ENCODE data around the gene MYH7B.

Gene MYH7B

DNA sequence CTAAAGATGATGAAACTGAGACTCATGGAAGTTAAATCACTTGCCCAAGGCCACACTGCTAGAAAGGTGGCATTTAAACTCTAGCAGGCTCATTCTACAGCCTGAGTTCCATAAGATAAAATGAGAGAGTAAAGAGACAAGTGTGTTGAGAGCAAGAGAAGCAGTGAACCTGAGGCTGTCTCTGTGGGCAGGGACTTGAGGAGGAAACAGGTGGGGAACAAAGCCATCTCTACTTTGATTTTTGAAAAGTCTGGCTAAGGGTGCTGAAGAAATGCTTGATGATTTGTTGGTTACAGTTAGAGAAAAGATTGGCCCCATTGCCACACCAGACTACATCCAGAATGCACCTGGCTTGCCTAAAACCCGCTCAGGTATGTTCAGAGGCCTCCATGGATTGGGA is 29.1 kb upstream of the MYH7B start:
- Histone ChIP-seq H3K27ac (no peak overlapping the region), H3K27me3 (ENCODE audit: insufficient read depth, low read depth, severe bottlenecking) (no peaks in the 10 kb centered on the region), H3K36me3 (peaks cover 26% of the 10 kb centered on the region), H3K9me3 (ENCODE audit: severe bottlenecking) (no peaks in the 10 kb centered on the region), H3K4me3 (ENCODE audit: low read depth, low read length) (no peak overlapping the region)
- DNase-seq, result no peak
- TF ChIP-seq, protein P1, sequence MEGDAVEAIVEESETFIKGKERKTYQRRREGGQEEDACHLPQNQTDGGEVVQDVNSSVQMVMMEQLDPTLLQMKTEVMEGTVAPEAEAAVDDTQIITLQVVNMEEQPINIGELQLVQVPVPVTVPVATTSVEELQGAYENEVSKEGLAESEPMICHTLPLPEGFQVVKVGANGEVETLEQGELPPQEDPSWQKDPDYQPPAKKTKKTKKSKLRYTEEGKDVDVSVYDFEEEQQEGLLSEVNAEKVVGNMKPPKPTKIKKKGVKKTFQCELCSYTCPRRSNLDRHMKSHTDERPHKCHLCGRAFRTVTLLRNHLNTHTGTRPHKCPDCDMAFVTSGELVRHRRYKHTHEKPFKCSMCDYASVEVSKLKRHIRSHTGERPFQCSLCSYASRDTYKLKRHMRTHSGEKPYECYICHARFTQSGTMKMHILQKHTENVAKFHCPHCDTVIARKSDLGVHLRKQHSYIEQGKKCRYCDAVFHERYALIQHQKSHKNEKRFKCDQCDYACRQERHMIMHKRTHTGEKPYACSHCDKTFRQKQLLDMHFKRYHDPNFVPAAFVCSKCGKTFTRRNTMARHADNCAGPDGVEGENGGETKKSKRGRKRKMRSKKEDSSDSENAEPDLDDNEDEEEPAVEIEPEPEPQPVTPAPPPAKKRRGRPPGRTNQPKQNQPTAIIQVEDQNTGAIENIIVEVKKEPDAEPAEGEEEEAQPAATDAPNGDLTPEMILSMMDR (IDR thresholded peaks at IDR 0.05; ENCODE audit: low read depth, low read length), result no peak

- peaks cover 26% of the 10 kb centered on the region for H3K36me3 ChIP-seq
- H3K4me3 ChIP-seq (ENCODE audit: low read depth, low read length), result no peak overlapping the region
- H3K9me3 ChIP-seq (ENCODE audit: severe bottlenecking), result no peaks in the 10 kb centered on the region
- no peak for DNase-seq
- H3K27me3 ChIP-seq (ENCODE audit: insufficient read depth, low read depth, severe bottlenecking), result no peaks in the 10 kb centered on the region
- TF ChIP-seq, protein P1 (IDR thresholded peaks at IDR 0.05; ENCODE audit: low read depth, low read length), result no peak
- no peak overlapping the region for H3K27ac ChIP-seq
These were observed 27.9 kb upstream of the MYH7B start for GRCh38 chr20:34927736-34928135.

DNA sequence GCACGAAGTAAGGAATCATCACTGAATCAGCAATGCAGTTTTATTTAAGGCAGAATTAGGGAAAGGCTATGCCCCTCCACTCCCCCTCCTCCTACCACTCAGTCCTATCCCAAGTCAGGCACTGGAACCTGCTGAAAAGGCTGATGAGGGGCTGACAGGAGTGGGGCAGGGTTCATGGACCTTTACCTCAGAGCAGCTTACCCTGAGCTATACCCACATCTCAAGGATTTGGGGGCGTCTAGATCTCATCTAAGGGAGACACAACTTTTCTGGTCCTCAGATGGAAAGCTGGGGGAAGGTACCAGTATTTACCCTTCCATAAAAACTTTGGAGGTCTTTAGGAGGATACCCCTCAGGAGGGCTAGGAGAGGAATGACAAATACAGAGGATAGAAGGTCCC is 27.3 kb upstream of the MYH7B start:
- DNase-seq, result no peak
- Histone ChIP-seq H3K27me3 (ENCODE audit: insufficient read depth, low read depth, severe bottlenecking) (no peaks in the 10 kb centered on the region), H3K9me3 (ENCODE audit: severe bottlenecking) (no peaks in the 10 kb centered on the region), H3K36me3 (peaks cover 29% of the 10 kb centered on the region), H3K4me3 (ENCODE audit: low read depth, low read length) (no peak overlapping the region), H3K27ac (no peak overlapping the region)
- TF ChIP-seq, protein P1 (IDR thresholded peaks at IDR 0.05; ENCODE audit: low read depth, low read length), result no peak

- H3K36me3 ChIP-seq, result peaks cover 38% of the 10 kb centered on the region
- TF ChIP-seq, protein P1 (IDR thresholded peaks at IDR 0.05; ENCODE audit: low read depth, low read length), result no peak
- H3K4me3 ChIP-seq (ENCODE audit: low read depth, low read length), result no peak overlapping the region
- H3K9me3 ChIP-seq (ENCODE audit: severe bottlenecking), result no peaks in the 10 kb centered on the region
- no peak for DNase-seq
- no peaks in the 10 kb centered on the region for H3K27me3 ChIP-seq (ENCODE audit: insufficient read depth, low read depth, severe bottlenecking)
- no peak overlapping the region for H3K27ac ChIP-seq
These were observed 23.9 kb upstream of the MYH7B start for GRCh38 chr20:34931771-34932170.

DNA sequence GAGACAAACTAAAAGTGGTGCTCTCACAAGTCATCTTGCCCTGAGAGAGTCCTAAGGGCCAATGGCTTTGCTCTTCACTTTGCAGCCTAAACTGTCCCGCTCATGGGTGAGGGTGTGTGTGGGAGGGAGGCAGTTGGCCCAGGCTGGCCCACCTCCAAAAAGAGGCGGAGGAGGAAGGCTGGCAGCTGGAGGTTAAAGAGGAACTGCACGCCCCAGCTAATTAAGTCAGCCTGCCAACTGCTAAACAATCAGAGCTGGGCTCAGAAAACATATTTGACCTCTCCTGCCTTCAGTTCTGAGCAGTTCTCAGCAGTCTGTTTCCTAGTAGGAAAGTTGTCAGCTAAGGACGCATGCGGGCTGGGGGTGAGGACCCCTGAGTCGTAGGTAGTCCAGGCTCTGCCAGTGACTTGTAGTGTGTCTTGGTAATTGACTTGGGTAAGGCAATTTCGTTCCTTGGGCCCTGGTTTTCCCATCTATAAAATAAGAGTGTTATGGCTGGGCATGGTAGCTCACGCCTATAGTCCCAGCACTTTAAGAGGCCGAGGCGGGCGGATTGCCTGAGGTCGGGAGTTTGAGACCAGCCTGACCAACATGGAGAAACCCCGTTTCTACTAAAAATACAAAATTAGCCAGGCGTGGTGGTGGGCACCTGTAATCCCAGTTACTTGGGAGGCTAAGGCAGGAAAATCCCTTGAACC is 17.1 kb upstream of the MYH7B start:
- DNase-seq, result no peak
- Histone ChIP-seq H3K9me3 (ENCODE audit: severe bottlenecking) (no peaks in the 10 kb centered on the region), H3K27me3 (ENCODE audit: insufficient read depth, low read depth, severe bottlenecking) (no peaks in the 10 kb centered on the region), H3K27ac (no peak overlapping the region), H3K4me3 (ENCODE audit: low read depth, low read length) (no peak overlapping the region), H3K36me3 (peaks cover 44% of the 10 kb centered on the region)
- TF ChIP-seq, protein P1 (IDR thresholded peaks at IDR 0.05; ENCODE audit: low read depth, low read length), result no peak

DNA sequence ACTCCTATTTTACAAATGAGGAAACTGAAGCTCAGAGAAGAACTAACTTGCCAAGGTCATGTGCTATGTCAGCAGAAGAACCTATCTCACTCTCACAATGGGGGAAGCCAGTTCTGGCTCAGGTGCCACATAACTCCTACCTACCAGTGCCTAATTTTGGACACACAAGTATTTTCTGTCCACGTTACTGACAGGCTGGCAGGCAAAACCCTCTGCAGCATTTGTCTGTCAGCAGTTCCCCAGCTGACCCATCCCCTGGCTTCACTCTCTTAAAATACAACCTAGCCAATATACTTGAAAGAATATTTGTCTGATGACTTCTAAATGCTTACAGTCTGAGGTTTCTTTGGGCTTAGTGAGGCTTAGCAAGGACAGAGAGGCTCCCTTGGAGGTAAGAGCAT is 15.6 kb upstream of the MYH7B start:
- H3K36me3 ChIP-seq, result peaks cover 51% of the 10 kb centered on the region

More for the DNA sequence above, 15.6 kb upstream of the MYH7B start:
- Histone ChIP-seq H3K9me3 (ENCODE audit: severe bottlenecking) (no peaks in the 10 kb centered on the region), H3K4me3 (ENCODE audit: low read depth, low read length) (no peak overlapping the region), H3K27me3 (ENCODE audit: insufficient read depth, low read depth, severe bottlenecking) (no peaks in the 10 kb centered on the region), H3K27ac (no peak overlapping the region)
- no peak for DNase-seq
- TF ChIP-seq, protein P1 (IDR thresholded peaks at IDR 0.05; ENCODE audit: low read depth, low read length), result no peak

Data from WERI-Rb-1 (cell line).